Endothelial cell of hepatic sinusoid (primary cell): ENCODE results near the gene CEACAM20.
"Not testable (repeated sequence)": the region's sequence is repeated elsewhere in the genome, so short reads cannot be mapped to it uniquely, and the experiment has no call there.

ENCODE experiments used
- in situ Hi-C: cut with HindIII; loops from 2 replicates; pipeline ENCODE4 v1.10.0; 2017; ENCODE audit warnings: low sequenced_read_pairs

CEACAM20 gene

GRCh38 chr19:44550976-44551375, 21.5 kb upstream of the CEACAM20 start:
- in situ Hi-C loops, result not testable (repeated sequence)

GRCh38 chr19:44549507-44549906, 20.0 kb upstream of the CEACAM20 start:
- in situ Hi-C loops, result no loop called here

GRCh38 chr19:44548736-44549135, 19.3 kb upstream of the CEACAM20 start:
- in situ Hi-C loops, result no loop called here

- in situ Hi-C loops, result no loop called here
Measured at GRCh38 chr19:44544031-44544430, 14.6 kb upstream of the CEACAM20 start.

GRCh38 chr19:44542671-44543070, 13.2 kb upstream of the CEACAM20 start:
- in situ Hi-C loops, result no loop called here

GRCh38 chr19:44540736-44541135, 11.3 kb upstream of the CEACAM20 start:
- in situ Hi-C loops, result no loop called here

- in situ Hi-C loops, result loop anchor here (5.0 kb wide), 1 partner anchor 58 kb away; no protein-coding TSS in a partner anchor
Measured at GRCh38 chr19:44539991-44540390, 10.5 kb upstream of the CEACAM20 start.

GRCh38 chr19:44539236-44539826, 9.9 kb upstream of the CEACAM20 start:
- in situ Hi-C loops, result loop anchor here (5.0 kb wide), 1 partner anchor 57 kb away; no protein-coding TSS in a partner anchor

GRCh38 chr19:44535361-44535760, 5.9 kb upstream of the CEACAM20 start:
- in situ Hi-C loops, result loop anchor here (5.0 kb wide), 1 partner anchor 53 kb away; no protein-coding TSS in a partner anchor

GRCh38 chr19:44532819-44533218, 3.3 kb upstream of the CEACAM20 start:
- in situ Hi-C loops, result no loop called here

- in situ Hi-C loops, result no loop called here
Measured at GRCh38 chr19:44530777-44531176, 1.3 kb upstream of the CEACAM20 start.

- in situ Hi-C loops, result no loop called here
Measured at GRCh38 chr19:44527554-44527953, 1.9 kb downstream of the CEACAM20 start.

- in situ Hi-C loops, result no loop called here
Measured at GRCh38 chr19:44525721-44526430, 3.6 kb downstream of the CEACAM20 start.

GRCh38 chr19:44521370-44521769, 8.1 kb downstream of the CEACAM20 start:
- in situ Hi-C loops, result no loop called here

GRCh38 chr19:44517146-44517545, 12.3 kb downstream of the CEACAM20 start:
- in situ Hi-C loops, result no loop called here

GRCh38 chr19:44515907-44516306, 13.6 kb downstream of the CEACAM20 start:
- in situ Hi-C loops, result no loop called here

- in situ Hi-C loops, result no loop called here
Measured at GRCh38 chr19:44515031-44515430, 14.4 kb downstream of the CEACAM20 start.

GRCh38 chr19:44512326-44513298, 16.9 kb downstream of the CEACAM20 start:
- in situ Hi-C loops, result no loop called here

GRCh38 chr19:44509478-44509877, 20.0 kb downstream of the CEACAM20 start:
- in situ Hi-C loops, result loop anchor here (5.0 kb wide), 1 partner anchor 68 kb away; no protein-coding TSS in a partner anchor

- in situ Hi-C loops, result no loop called here
Measured at GRCh38 chr19:44499962-44500949, 29.2 kb downstream of the CEACAM20 start, which contains the start of gene ZNF180. TSS of gene ZNF180 (minus strand) at chr19:44500522. CDS start at chr19:44497334, 3,188 bp downstream.
